ENCODE results near the gene ID3. TPM values are rescaled to one million over a fixed set of nuclear protein-coding genes. Genes with fewer than 3 reads are reported as not detected.
A peak's percentile ranks its signal among the peaks of the same experiment; 100 is the strongest.

Gene ID3
- total RNA-seq, 1 donor from 2014 or later = 1,094 TPM

- intact Hi-C loops (cut with DNase I) = loop anchor here (1.0 to 5.0 kb wide), 2 partner anchors 31 to 42 kb away; no protein-coding TSS in a partner anchor
- Histone ChIP-seq H3K4me3 (no peak overlapping the region), H3K27me3 (no peaks in the 10 kb centered on the region), H3K36me3 (no peaks in the 10 kb centered on the region), H3K4me1 (no peaks in the 10 kb centered on the region), H3K27ac (no peak overlapping the region), H3K9me3 (no peaks in the 10 kb centered on the region)
- no peak for DNase-seq (ENCODE audit: low spot score in 2 of 2)
- no peak for TF ChIP-seq CTCF (IDR thresholded peaks at IDR 0.05)
These were observed 35.0 kb upstream of the ID3 start for GRCh38 chr1:23594149-23594907.

- Histone ChIP-seq H3K27me3 (no peaks in the 10 kb centered on the region), H3K36me3 (no peaks in the 10 kb centered on the region)
- intact Hi-C loops (cut with DNase I) = loop anchor here (1.0 to 5.0 kb wide), 2 partner anchors 30 to 41 kb away; no protein-coding TSS in a partner anchor
These were observed 34.4 kb upstream of the ID3 start for GRCh38 chr1:23593556-23594148.

GRCh38 chr1:23593042-23593521, 33.8 kb upstream of the ID3 start:
- no peaks in the 10 kb centered on the region for H3K27me3 ChIP-seq
- intact Hi-C loops (cut with DNase I) = loop anchor here (5.0 kb wide), 1 partner anchor 41 kb away; no protein-coding TSS in a partner anchor
- no peak for TF ChIP-seq CTCF (IDR thresholded peaks at IDR 0.05)
- no peaks in the 10 kb centered on the region for H3K36me3 ChIP-seq
- peak overlapping the region in 1 of 2 donors; percentile 5 for H3K27ac ChIP-seq
- H3K9me3 ChIP-seq = no peaks in the 10 kb centered on the region
- no peak overlapping the region for H3K4me3 ChIP-seq
- DNase-seq (ENCODE audit: low spot score in 2 of 2) = no peak
- H3K4me1 ChIP-seq = no peaks in the 10 kb centered on the region

More at GRCh38 chr1:23593556-23594148, 34.4 kb upstream of the ID3 start:
- no peak for DNase-seq (ENCODE audit: low spot score in 2 of 2)
- Histone ChIP-seq H3K9me3 (no peaks in the 10 kb centered on the region), H3K4me1 (no peaks in the 10 kb centered on the region), H3K4me3 (no peak overlapping the region), H3K27ac (no peak overlapping the region)
- no peak for TF ChIP-seq CTCF (IDR thresholded peaks at IDR 0.05)

GRCh38 chr1:23592209-23592892, 33.0 kb upstream of the ID3 start:
- H3K4me1 ChIP-seq = no peaks in the 10 kb centered on the region
- peak overlapping the region in 1 of 2 donors; percentile 5 for H3K27ac ChIP-seq
- intact Hi-C loops (cut with DNase I) = loop anchor here (5.0 kb wide), 1 partner anchor 40 kb away; no protein-coding TSS in a partner anchor
- no peaks in the 10 kb centered on the region for H3K36me3 ChIP-seq
- no peaks in the 10 kb centered on the region for H3K9me3 ChIP-seq
- H3K27me3 ChIP-seq = no peaks in the 10 kb centered on the region
- TF ChIP-seq CTCF (IDR thresholded peaks at IDR 0.05) = no peak
- no peak for DNase-seq (ENCODE audit: low spot score in 2 of 2)
- no peak overlapping the region for H3K4me3 ChIP-seq

DNA sequence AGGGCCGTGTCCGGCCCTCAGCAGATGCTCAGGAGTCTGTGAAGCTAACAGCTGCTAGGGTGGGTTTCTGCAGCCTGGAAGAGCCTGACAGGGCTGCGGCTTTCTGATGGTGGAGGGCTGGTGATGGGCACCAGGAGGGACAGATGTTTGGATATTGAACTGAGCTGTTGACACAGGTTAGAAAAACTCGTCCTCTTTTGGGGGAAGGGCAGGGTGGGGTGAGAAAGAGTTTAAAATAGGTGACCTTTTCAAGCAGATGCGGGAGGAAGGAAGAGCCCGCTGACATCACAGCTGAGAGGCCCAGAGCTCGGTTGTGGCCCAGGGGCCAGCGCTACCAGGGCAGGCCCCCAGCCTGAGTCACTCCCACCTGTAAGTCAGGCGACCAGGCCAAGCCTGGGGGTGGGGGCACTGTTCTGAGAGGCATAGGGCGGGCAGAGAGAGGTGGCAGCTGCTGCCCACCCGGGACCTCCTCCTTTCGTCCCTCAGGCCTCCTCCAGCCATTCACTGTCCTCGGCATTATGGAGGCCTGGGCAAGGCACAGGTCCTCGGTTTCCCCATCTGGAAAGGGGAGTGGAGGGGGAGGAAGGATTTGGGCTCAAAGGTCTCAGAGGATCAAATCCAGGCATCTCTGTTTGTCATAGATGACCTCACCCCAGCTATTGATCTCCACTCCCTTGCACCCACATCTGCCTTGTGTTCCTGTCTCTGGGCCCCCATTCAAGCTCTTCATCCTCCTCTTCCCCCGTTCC, 32.3 kb upstream of the ID3 start:
- no peaks in the 10 kb centered on the region for H3K9me3 ChIP-seq
- TF ChIP-seq CTCF (IDR thresholded peaks at IDR 0.05) = no peak
- DNase-seq (ENCODE audit: low spot score in 2 of 2) = no peak
- no peak overlapping the region for H3K27ac ChIP-seq
- intact Hi-C loops (cut with DNase I) = loop anchor here (5.0 kb wide), 1 partner anchor 39 kb away; no protein-coding TSS in a partner anchor
- H3K36me3 ChIP-seq = no peaks in the 10 kb centered on the region
- H3K4me3 ChIP-seq = no peak overlapping the region
- no peaks in the 10 kb centered on the region for H3K27me3 ChIP-seq
- no peaks in the 10 kb centered on the region for H3K4me1 ChIP-seq
